Esophagus muscularis mucosa (tissue), 4 donors: ENCODE data around the gene TRMU. TPM values are rescaled to one million over a fixed set of nuclear protein-coding genes. Genes with fewer than 3 reads are reported as not detected.

Experiments used
- DNase-seq: peaks from one replicate; pipeline ENCODE4 v3.0.0-alpha.2; 2017; ENCODE audit errors: extremely low spot score
- H3K27ac ChIP-seq, 4 donors: fragments of 200-600 bp; sonication (generic); replicated peaks in 1 of 4; 1 replicate in 3 of 4; 2 replicates in 1 of 4; pipeline ENCODE4 v1.5.1; 2016 to 2019; ENCODE audit warnings: mild to moderate bottlenecking in 1 of 4
- H3K27me3 ChIP-seq, 4 donors: fragments of 200-600 bp; sonication (generic); one replicate each; pipeline versions ENCODE4 v1.5.1 to v1.6.0; 2016 to 2019
- H3K36me3 ChIP-seq, 4 donors: fragments of 200-600 bp; sonication (generic); one replicate each; pipeline ENCODE4 v1.5.1; 2016 to 2019
- H3K4me1 ChIP-seq, 4 donors: fragments of 200-600 bp; sonication (generic); one replicate each; pipeline ENCODE4 v1.5.1; 2016 to 2019
- H3K4me3 ChIP-seq, 4 donors: fragments of 200-600 bp; sonication (generic); 1 replicate in 2 of 4; 2 replicates in 2 of 4; pipeline ENCODE4 v1.5.1; 2016 to 2019; ENCODE audit warnings: mild to moderate bottlenecking in 4 of 4, moderate library complexity in 1 of 4
- H3K9me3 ChIP-seq, 4 donors: fragments of 200-600 bp; sonication (generic); 1 replicate in 3 of 4; 2 replicates in 1 of 4; pipeline ENCODE4 v1.5.1; 2016 to 2019
- EP300 ChIP-seq: sonication (generic); formaldehyde crosslinking; IDR thresholded peaks from one replicate; pipeline ENCODE4 v1.6.1; 2017; ENCODE audit warnings: antibody characterized with exemption
- POLR2A ChIP-seq: fragments of 450-650 bp; IDR thresholded peaks from one replicate; pipeline ENCODE4 v1.6.1; 2017; ENCODE audit warnings: antibody characterized with exemption, moderate library complexity, mild to moderate bottlenecking, low read depth
- POLR2AphosphoS5 ChIP-seq, 2 donors: sonication (generic); formaldehyde crosslinking; IDR thresholded peaks; one replicate each; pipeline ENCODE4 v1.6.1; 2017; ENCODE audit warnings: antibody characterized with exemption in 2 of 2
- WGBS: methylation state at CpG from one replicate; pipeline ENCODE4 v1.1.5; 2018; 5-methylcytosine and 5-hydroxymethylcytosine counted together
- intact Hi-C: fragments of 100-400 bp; cut with DNase I; formaldehyde crosslinking; loops from one replicate; pipeline ENCODE4 v1.15.1; 2023
- total RNA-seq, 4 donors: library from RNA; depleted of rRNA; stranded (reverse); fragments of >200 nt; gene quantifications; one replicate each; pipeline versions ENCODE4 v1.1.0 to v1.2.1, GENCODE V29; 2016
- TF ChIP-seq, protein P1 (sequence below), 3 experiments: fragments of 200-600 bp in 2 of 3; fragments of 450-650 bp in 1 of 3; sonication (generic) in 2 of 3; IDR thresholded peaks; one replicate each; pipeline ENCODE4 v1.5.1; 2017 to 2019; ENCODE audit warnings: antibody characterized with exemption in 3 of 3, mild to moderate bottlenecking in 2 of 3, moderate library complexity in 1 of 3

TRMU gene, protein sequence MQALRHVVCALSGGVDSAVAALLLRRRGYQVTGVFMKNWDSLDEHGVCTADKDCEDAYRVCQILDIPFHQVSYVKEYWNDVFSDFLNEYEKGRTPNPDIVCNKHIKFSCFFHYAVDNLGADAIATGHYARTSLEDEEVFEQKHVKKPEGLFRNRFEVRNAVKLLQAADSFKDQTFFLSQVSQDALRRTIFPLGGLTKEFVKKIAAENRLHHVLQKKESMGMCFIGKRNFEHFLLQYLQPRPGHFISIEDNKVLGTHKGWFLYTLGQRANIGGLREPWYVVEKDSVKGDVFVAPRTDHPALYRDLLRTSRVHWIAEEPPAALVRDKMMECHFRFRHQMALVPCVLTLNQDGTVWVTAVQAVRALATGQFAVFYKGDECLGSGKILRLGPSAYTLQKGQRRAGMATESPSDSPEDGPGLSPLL
- total RNA-seq = 10 to 100 TPM; 18.1 to 23.6 (median 20.6) TPM

DNA sequence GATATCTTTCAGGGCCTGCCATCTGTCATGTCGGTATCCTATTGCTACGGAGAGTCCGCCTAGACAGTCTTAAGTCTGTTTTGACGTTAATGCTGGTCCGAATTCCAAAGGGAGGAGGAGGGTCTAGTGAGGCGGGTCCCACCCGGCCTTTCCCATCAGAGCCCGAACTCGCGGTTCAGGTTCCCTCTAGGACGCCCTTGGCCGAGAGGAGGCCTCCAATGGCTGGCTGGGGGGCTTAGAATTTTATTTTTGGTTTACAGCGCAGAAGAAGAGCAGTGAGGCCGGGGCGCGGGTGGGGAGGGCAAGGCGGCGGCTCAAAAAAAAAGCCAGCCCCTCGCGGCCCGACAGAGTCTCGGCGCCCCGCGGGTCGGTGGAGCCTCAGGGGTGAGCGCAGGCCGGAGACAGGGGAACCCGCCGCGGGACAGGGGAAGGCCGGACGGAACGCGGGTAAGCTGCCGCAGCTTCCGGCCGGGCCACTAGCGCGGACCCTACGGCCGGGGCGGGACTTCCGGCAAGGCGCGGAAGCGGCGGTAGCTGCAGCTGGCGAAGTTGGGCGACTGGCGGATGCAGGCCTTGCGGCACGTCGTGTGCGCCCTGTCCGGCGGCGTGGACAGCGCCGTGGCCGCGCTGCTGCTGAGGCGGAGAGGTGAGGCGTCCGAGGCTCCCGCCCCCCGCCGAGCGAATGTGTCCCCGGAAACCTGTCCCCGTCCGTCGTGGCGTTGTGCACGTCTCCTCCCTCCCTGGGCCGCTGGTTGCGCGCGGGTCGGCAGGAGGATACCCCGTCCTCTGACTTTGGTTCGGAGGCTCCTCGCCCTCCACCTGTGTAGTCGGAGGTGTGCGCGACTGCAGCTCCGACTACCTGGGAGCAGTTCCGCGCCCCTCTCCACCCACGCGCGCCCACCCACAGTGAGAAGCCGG lies at the start of gene TRMU:
TSS of gene TRMU (plus strand) at position 514 of the 918 bp plus-strand sequence. CDS start at position 565, 51 bp downstream.
- 1% methylated on average over 38 of the region's 93 CpGs for WGBS

DNA sequence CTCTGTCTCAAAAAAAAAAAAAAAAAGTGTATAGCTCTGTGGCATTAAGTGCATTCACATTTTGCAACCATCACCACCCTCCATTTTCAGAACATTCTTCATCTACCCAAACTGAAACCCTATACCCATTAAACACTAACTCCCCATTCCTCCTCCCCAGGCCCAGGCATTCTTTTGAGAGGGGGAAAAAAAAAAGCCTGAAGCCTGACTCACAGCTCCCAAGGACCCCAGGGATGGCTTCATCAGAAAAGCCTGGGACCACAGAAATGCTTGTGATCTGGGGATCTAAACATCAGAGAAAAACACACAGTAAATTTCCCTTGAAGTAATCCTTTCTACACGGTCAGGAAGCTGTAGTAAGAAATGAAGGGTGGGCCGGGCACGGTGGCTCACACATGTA lies 49.5 kb upstream of the TRMU start:
- Histone ChIP-seq H3K9me3 (no peaks in the 10 kb centered on the region), H3K27me3 (no peaks in the 10 kb centered on the region), H3K4me3 (no peak overlapping the region), H3K4me1 (peaks cover 0 to 29% (median 3%) of the 10 kb centered on the region in 4 donors), H3K36me3 (peaks cover 46 to 100% (median 86%) of the 10 kb centered on the region in 4 donors), H3K27ac (no peak overlapping the region)
- TF ChIP-seq, protein P1, sequence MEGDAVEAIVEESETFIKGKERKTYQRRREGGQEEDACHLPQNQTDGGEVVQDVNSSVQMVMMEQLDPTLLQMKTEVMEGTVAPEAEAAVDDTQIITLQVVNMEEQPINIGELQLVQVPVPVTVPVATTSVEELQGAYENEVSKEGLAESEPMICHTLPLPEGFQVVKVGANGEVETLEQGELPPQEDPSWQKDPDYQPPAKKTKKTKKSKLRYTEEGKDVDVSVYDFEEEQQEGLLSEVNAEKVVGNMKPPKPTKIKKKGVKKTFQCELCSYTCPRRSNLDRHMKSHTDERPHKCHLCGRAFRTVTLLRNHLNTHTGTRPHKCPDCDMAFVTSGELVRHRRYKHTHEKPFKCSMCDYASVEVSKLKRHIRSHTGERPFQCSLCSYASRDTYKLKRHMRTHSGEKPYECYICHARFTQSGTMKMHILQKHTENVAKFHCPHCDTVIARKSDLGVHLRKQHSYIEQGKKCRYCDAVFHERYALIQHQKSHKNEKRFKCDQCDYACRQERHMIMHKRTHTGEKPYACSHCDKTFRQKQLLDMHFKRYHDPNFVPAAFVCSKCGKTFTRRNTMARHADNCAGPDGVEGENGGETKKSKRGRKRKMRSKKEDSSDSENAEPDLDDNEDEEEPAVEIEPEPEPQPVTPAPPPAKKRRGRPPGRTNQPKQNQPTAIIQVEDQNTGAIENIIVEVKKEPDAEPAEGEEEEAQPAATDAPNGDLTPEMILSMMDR (IDR thresholded peaks at IDR 0.05) = no peak
- TF ChIP-seq EP300 (no peak), POLR2A (no peak), POLR2AphosphoS5 (IDR thresholded peaks at IDR 0.05) (no peak)
- intact Hi-C loops = no loop called here
- WGBS = 96% methylated on average over 3 of the region's 3 CpGs
- DNase-seq = no peak

More for the DNA sequence above, at the start of gene TRMU:
- Histone ChIP-seq H3K27ac (peak within 1 kb of the TSS; percentile 88 to 93 (median 90)), H3K4me3 (peak within 1 kb of the TSS; percentile 85 to 91 (median 88)), H3K27me3 (no peaks in the 10 kb centered on the region), H3K36me3 (peaks cover 21 to 30% (median 29%) of the 10 kb centered on the region in 4 donors), H3K9me3 (no peaks in the 10 kb centered on the region), H3K4me1 (peaks cover 12 to 34% (median 26%) of the 10 kb centered on the region in 4 donors)
- no peak for DNase-seq
- intact Hi-C loops = no loop called here
- TF ChIP-seq POLR2AphosphoS5 (IDR thresholded peaks at IDR 0.05) = peak; percentile 86 to 89
- TF ChIP-seq, protein P1 (IDR thresholded peaks at IDR 0.05) = peak in 1 of 3 experiments; percentile 9
- no peak for TF ChIP-seq EP300

DNA sequence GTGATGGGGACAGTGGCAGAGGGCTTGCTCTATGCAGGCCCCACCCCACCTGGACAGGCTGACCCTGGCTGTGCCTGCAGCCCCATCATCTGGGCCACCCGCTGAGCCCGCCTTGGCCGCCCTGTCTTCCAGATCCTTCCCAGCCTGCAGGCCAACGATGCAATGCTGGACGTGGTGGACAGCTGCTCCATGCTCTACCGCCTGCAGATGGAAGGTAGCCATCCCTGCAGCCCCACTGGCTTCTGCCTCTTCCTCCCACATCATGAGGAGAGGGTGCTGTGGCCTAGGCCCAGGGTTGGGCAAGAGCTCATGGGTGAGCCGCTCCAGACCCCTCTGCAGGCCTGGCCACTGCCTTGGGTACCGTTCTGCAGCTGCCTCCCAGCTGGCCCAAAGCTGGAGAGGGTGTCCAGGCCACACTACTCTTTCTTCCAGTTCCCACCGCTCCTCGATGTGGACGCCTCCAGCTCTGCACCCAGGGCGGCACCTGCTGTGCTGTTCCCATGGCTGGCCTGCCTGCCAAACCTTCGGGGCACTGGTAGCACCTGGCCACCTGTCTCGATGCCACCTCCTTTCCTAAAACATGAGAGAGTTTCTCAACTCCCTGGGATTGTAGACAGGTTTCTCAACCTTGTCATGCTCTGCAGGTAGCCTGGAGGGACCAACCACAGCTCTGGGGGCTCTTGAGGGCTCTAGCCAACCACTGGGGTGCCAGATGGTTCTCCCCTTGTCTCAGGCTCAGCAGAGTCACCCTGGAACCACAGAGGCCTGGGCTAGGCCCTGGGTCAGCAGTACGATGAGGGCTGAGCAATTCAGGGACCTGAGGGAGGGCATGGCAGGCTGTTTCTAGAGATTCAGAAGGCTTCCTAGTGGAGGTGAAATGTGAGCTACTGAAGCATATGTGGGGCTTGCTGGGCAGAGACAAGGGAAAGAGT lies 48.3 kb upstream of the TRMU start:
- no peak for DNase-seq
- no peak for TF ChIP-seq POLR2AphosphoS5 (IDR thresholded peaks at IDR 0.05)
- no peak for TF ChIP-seq EP300
- no peak for TF ChIP-seq POLR2A
- TF ChIP-seq, protein P1 (IDR thresholded peaks at IDR 0.05) = no peak
- Histone ChIP-seq H3K4me3 (peak overlapping the region in 1 of 4 donors; percentile 31), H3K27ac (peak overlapping the region in 2 of 4 donors; percentile 31 to 50), H3K36me3 (peaks cover 40 to 100% (median 85%) of the 10 kb centered on the region in 4 donors), H3K4me1 (peaks cover 0 to 30% (median 3%) of the 10 kb centered on the region in 4 donors), H3K27me3 (no peaks in the 10 kb centered on the region), H3K9me3 (peaks cover 0 to 7% (median 0%) of the 10 kb centered on the region in 4 donors)
- intact Hi-C loops = no loop called here
- WGBS = 92% methylated on average over 7 of the region's 15 CpGs
